Retina (tissue), 1 donor: ENCODE data around the gene KIAA1217.
"Not testable (repeated sequence)": the region's sequence is repeated elsewhere in the genome, so short reads cannot be mapped to it uniquely, and the experiment has no call there.

Experiments used
- DNase-seq: peaks from one replicate; pipeline ENCODE4 v3.0.0-alpha.2; 2016

The KIAA1217 gene

DNA sequence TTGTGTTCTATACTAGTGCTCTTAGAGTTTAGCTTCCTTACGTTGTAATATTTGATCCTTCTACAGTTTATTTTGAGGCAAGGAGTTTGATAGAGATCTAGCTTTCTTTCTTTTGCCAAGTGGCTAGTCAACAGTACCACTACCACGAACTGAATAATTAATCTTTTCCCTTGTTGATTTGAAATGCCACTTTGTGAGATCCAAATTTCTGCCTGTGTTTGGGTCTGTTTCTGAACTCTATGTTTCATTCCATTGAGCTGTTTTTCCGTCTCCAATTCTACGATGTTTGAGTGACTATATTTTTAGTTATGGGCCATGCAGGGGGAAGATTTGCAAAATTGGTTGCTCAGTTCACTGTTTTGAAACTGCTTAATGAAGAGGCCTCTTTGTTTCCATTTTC lies 134.7 kb downstream of the KIAA1217 start:
- no peak for DNase-seq

- no peak for DNase-seq
These were observed 135.3 kb downstream of the KIAA1217 start for GRCh38 chr10:24344279-24344678.

DNA sequence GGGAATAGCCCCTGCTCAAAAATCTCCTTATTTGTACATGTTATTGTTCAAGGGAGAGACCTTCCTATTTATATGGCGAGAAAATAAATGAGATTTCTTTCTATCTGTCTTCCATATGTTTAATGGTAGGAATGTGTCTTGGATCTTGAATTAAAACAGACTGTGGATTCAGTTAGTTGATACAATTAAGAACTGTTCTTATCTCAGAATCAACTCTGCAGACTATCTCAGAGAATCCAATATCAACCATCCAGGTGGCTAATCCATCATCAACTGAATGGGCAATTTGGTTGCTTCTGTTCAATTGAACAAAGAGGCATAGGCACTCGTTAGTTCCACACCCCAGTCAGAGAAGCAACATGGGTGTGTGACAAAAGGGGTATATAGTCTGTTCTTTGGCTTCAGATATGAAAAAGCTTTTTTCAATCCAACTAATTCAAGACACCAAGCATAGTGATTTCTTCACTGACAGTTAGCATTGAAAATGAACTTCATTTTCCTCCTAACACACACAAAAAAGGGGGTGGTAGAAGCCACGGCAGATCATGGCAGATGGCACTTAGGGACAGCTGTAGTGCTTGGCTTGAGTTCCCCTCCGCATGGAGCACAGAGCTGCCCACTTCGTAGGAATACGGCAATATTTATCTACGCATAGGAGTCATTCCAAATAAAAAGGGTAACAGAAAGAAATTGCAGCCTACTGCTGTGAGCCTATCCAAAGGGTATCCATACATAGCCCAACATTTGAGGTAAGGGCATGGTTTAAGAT lies 135.9 kb downstream of the KIAA1217 start:
- DNase-seq = no peak

GRCh38 chr10:24346877-24347519 lies 138.1 kb downstream of the KIAA1217 start:
- DNase-seq = no peak

- DNase-seq = no peak
These were observed 140.6 kb downstream of the KIAA1217 start for GRCh38 chr10:24349379-24350001.

DNA sequence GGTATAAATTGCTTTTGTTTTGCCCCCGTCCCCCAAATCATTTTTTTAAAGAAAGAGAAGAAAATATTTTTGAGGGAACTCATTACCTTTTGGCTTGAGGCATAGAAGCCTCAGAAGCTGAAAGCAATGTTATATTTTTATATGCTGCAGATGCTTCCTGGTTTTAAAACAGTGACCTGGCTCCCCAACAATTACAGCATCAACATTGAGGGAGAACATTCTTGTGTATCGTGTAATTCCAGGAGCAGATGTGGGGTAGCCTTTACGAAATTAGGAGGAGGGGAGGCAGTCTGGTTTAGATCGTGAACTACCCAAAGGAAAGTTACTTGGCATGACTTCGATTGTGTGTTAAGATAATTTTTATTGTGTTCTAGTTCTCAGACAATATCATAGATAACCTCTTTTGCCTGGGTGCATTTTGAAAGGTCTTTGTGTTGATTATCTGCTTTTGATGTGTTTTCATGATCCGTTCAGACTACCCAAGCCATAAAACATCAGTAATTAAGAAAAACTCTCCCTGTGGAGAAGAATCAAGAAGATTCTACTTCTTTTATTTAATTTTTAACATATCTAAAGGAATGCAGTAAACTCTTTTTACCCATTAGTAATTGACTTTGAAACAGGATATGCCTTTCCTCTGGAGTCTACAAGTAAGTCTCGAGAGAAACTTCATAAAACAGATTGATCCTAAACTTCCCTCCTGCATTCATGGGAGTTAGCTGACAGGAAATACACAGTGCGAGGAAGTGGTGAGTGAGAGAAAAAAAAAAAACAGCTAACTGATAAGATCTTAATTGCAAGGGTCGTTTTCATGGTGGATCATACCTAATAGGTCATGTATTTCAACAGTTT lies 141.4 kb downstream of the KIAA1217 start:
- no peak for DNase-seq

GRCh38 chr10:24350922-24351225 lies 141.9 kb downstream of the KIAA1217 start:
- DNase-seq = not testable (repeated sequence)

DNA sequence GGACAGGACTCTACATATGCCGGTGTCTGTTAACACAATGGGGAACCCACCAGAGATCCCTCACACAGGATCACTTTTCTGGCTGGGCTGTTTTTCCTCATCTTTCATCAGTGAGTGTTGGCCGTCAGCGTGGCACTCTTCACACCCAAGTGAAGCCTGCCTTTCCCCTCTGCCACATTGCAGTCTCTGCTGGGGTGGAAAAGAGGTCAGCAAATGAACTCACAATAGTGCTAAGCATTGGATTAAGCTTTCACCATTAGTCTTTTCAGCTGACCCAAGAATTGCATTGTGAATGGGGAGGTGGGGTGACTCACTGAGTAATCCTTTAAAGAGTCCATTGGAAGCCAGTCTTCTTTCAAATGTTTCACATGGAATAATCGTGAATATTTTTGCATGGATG lies 143.0 kb downstream of the KIAA1217 start:
- peak; percentile 20 for DNase-seq

DNA sequence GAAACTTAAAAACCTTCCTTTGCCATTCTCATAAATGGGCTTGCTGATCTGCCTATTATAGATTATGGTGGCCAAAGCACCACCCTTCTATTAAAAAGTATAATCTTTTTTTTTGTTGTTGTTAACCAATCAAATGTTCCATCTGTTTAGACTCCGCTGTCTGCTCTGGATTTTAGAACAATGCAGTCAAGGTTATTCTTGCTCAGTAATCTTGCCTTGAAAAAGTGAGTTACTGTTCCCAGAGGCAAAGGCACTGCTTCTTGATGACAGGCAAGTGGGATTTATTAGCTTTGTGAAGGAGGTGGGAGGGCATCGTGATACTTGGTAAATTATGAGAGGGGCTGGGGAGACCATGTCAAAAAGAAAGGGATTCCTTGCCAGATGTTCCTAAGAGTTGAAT lies 143.5 kb downstream of the KIAA1217 start:
- no peak for DNase-seq

DNA sequence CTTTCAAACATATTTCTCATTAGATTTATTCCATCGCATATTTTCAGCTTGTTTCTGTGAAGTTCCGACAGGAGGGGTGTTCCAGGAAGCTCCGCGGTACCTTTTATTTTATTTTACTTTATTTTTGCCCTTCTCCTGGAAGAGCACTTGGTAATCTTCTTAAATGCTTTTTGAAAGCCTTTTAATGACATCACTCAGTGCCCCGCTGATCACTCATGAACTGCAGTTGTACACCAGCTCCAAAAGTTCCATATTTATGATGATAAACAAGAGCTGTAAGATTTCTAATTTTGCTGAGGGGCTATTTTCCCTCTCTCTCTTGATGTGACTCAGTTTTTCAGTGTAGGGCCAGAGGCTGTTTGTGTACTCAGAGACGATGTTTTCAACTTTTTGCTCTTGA lies 144.4 kb downstream of the KIAA1217 start:
- no peak for DNase-seq

DNA sequence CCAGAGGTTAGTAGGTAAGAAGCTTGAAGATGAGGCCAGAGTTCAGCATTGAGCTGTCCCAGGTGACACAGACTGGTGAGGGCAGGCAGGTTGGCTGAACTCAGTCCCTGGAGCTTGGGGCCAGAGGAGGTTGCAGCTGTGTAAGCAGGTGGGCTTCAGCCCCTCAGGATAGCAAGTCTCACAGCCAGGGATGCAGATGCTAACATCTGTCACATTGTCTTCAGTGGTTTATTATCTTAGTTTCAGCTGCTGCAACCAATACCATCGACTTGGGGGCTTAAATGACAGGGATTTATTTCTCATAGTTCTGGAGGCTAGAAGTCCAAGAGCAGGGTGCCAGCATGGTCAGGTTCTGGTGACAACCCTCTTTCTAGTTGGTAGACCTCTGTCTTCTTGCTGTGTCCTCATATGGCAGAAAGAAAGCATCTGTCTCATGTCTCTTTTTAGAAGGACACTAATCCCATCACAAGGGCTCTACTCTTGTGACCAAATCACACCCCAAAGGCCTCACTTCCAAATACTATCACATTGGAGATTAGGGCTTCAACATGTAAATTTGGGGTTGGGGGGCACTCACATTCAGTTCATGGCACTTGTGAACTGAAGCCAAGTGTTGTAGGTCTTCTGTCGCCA lies 146.2 kb downstream of the KIAA1217 start:
- DNase-seq = no peak

DNA sequence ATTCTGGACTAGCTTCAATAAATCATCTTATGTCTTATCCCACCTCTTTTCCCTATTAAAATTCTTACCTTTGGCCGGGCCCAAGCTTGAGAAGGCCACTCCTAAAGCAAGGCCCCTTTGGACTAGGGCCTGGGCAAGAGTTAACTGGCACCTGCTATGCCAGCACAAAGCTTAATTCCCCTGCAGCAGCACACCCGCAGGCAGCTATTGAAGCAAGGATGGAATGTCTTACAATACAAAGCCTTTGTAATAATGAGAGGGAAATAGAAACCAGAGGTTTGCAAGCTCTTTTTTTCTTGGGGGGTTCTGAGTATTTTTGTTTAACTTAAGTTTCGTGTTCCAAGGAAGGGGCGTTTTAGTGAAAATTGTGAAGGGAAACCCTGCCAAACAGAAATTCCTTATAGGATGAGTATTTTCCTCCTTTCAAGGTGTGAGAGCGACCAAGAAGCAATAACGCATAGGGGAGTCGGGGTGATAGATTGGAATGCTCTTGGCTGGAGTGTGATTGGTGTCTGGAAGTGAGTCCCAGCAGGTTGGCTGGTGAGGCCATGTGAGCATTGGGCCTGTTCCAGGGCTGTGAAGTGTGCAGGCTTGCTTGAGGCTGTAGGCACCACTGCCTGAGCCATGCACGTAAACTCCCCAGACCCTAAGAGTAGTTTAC lies 148.5 kb downstream of the KIAA1217 start:
- no peak for DNase-seq

GRCh38 chr10:24358022-24358421 lies 149.1 kb downstream of the KIAA1217 start:
- no peak for DNase-seq

DNA sequence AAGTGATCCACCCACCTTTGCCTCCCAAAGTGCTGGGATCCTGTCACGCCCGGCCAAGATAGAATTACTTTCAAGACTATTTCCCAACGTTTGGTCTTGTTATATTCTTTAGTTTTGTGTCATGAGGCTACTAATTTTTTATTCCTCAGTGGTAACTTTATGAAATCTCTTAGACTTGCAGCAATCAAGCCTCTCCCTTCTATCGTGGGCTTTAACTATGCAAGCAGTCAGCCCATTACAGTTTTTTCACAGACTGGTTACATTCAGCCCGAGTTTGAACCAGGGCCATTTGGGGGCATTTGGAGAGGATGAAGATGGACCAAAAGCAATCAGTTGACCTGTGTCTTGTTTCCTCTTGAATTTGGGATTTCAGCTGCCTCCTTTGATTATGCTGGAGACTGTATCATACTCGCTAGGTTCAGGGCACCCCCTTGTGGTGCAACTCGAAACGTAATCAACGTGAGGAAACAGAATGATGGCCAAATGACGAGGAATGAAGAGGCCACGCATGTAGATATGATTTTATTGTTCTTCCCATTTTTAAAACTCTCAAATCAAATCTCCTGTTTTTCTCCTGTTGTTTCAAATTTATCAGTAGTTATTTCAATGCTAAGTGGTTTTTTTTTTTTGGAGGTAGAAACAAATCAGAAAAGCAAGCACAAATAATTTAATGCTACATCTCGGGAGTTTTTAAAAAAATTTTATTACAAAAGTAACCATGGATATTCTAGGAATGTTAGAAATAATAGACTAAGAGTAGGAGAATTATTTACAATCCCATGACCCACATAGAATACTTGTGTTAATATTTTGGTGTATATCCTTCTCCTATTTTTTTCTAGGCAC lies 151.6 kb downstream of the KIAA1217 start:
- DNase-seq = peak; percentile 74

DNA sequence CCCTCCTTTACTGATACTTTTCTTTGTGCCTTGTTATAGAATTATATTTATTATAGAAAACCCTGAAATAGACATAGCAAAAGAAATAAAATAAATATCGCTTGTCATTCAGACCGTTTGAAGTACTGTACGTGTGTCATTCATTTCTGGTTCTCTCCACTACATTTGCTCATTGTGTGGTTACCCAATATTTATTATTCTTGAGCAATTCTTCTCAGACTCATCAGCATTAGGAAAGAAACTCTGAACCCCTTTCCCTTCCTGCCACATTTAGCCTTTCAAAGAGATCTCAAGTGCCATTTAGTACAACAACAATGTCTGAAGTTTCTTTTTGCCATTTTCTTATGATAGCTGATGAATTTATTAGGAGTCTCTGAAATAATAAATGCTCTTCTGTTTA lies 154.1 kb downstream of the KIAA1217 start:
- DNase-seq = no peak

GRCh38 chr10:24367688-24368087 lies 158.8 kb downstream of the KIAA1217 start:
- DNase-seq = no peak

DNA sequence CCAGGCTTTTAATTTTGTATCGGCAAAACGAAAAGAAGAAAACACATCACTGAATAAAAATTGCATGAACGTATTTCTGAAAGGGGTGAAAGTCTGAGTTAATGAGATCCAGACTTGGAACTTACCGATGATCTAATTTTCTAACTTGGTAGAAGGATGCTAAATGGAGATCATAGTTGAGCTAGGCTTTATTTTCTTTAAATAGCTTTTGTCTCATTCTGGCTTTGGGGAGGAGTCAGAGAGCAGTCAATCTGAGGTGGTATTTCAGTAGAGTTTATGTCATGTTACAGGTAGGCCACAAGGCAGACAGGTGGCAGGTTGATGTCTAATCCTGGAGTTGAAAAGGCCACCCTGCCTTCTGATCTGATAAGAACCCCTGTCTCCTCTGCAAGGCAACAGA lies 161.9 kb downstream of the KIAA1217 start:
- no peak for DNase-seq

DNA sequence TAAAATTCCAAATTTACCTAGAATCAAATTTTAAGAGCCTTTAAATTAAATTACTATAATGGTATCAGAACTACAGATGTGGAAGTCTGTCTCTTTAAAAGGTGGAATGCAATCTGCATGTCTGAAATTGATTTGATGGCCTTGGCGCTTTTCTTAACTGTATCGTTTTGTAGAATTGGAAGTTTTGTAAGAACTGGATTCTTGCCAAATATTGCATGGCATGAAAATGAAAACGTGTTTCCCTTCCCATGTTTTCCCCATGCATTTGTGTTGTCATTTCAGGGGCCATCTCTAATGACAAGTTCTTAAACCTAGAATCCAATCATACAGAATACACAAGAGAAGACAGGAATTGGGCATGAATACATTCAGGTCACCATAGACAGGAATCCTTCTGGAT lies 162.5 kb downstream of the KIAA1217 start:
- no peak for DNase-seq

DNA sequence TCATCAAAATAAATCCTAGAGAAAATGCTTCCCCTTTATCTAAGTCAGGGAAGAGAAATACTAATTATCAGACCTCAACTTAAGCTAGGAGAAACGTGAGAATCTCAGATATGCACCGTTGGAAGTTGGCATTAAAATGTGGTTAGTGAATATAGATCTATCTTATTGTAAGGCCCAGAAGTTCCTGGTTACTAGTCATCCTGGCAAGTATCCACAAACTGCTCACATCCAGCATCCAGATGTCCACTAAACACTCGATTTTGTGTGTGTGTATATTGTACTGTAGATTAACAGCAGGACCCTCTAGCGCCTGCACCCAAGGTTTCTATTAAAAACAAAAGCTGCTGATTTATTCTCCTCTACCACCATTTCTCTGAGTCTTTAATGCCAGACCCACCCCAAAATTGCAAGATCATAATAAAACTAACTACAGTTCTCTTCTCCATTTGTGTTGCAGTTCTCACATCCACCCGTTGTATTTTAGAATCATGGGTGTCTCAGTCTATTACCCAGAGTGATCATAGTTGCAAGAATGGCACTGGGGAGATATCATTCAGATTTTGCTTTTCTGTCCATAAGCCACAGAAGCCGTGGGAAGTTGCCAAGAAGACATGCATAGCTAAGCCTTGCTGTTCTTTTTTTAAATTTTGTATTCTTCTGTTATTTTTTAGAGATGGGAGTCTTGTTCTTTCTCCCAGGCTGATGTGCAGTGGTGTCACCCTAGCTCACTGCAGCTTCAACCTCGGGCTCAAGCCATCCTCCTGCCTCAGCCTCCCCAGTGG lies 165.4 kb downstream of the KIAA1217 start:
- DNase-seq = no peak

- no peak for DNase-seq
These were observed 166.6 kb downstream of the KIAA1217 start for GRCh38 chr10:24375510-24375909.

- DNase-seq = no peak
These were observed 167.8 kb downstream of the KIAA1217 start for GRCh38 chr10:24376731-24377130.
